NCI-H1048 (cell line): ENCODE results near the gene STXBP5.
A peak's percentile ranks its signal among the peaks of the same experiment; 100 is the strongest.
"Not testable (repeated sequence)": the region's sequence is repeated elsewhere in the genome, so short reads cannot be mapped to it uniquely, and the experiment has no call there.

Experiments used
- DNase-seq: peaks from one replicate; lab custom pipeline; 2025; lab: John Stamatoyannopoulos, UW

STXBP5 gene

GRCh38 chr6:147298461-147298860 lies 94.2 kb downstream of the STXBP5 start:
- no peak for DNase-seq

- no peak for DNase-seq
These were observed 94.8 kb downstream of the STXBP5 start for GRCh38 chr6:147299035-147299434.

GRCh38 chr6:147301070-147301469 lies 96.9 kb downstream of the STXBP5 start:
- DNase-seq, result no peak

GRCh38 chr6:147304016-147304415 lies 99.8 kb downstream of the STXBP5 start:
- DNase-seq, result no peak

- DNase-seq, result no peak
These were observed 106.3 kb downstream of the STXBP5 start for GRCh38 chr6:147310521-147310920.

GRCh38 chr6:147311218-147311617 lies 107.0 kb downstream of the STXBP5 start:
- DNase-seq, result no peak

- DNase-seq, result no peak
These were observed 117.0 kb downstream of the STXBP5 start for GRCh38 chr6:147321260-147321659.

- DNase-seq, result peak; percentile 18
These were observed 118.3 kb downstream of the STXBP5 start for GRCh38 chr6:147322299-147323162.

- DNase-seq, result no peak
These were observed 121.3 kb downstream of the STXBP5 start for GRCh38 chr6:147325557-147325956.

GRCh38 chr6:147331401-147331800 lies 127.2 kb downstream of the STXBP5 start:
- DNase-seq, result no peak

- DNase-seq, result no peak
These were observed 133.7 kb downstream of the STXBP5 start for GRCh38 chr6:147337921-147338320.

- no peak for DNase-seq
These were observed 137.3 kb downstream of the STXBP5 start for GRCh38 chr6:147341486-147341885.

GRCh38 chr6:147345902-147346301 lies 141.7 kb downstream of the STXBP5 start:
- no peak for DNase-seq

GRCh38 chr6:147347179-147347881 lies 143.1 kb downstream of the STXBP5 start:
- DNase-seq, result no peak

- no peak for DNase-seq
These were observed 143.8 kb downstream of the STXBP5 start for GRCh38 chr6:147347882-147348575.

GRCh38 chr6:147361311-147361981 lies 157.2 kb downstream of the STXBP5 start:
- DNase-seq, result no peak

- no peak for DNase-seq
These were observed 162.1 kb downstream of the STXBP5 start for GRCh38 chr6:147366290-147366689.

GRCh38 chr6:147371325-147371724 lies 167.1 kb downstream of the STXBP5 start:
- DNase-seq, result no peak

- no peak for DNase-seq
These were observed 168.6 kb downstream of the STXBP5 start for GRCh38 chr6:147372806-147373205.

GRCh38 chr6:147378819-147379218 lies 174.6 kb downstream of the STXBP5 start:
- DNase-seq, result no peak

GRCh38 chr6:147380841-147381240 lies 176.6 kb downstream of the STXBP5 start:
- DNase-seq, result not testable (repeated sequence)

- DNase-seq, result no peak
These were observed 177.5 kb downstream of the STXBP5 start for GRCh38 chr6:147381712-147382111.
